ENCODE measurements around the gene DRD2. TPM values are rescaled to one million over a fixed set of nuclear protein-coding genes. Genes with fewer than 3 reads are reported as not detected.

Gene DRD2
- not detected for total RNA-seq

GRCh38 chr11:113475160-113475761, at the start of gene DRD2:
Gene DRD2, minus strand, starts transcription at chr11:113475398. Its CDS starts 50,747 bp downstream, at chr11:113424651.

GRCh38 chr11:113387605-113388211, 87.5 kb downstream of the DRD2 start, which contains the start of gene ANKK1:
Gene ANKK1, plus strand, starts transcription at chr11:113387779. Its CDS starts 106 bp downstream, at chr11:113387885.

Small RNA genes lying within 50 kb of the gene (microRNA-seq; reads per million reads assigned to microRNA genes)
- gene MIR4301 (ENCODE audit: borderline microRNAs expressed, borderline replicate concordance), result not detected

Other genes with a start within 250 kb of the DRD2 start
- gene TTC12, start 160.8 kb downstream of the DRD2 start, total RNA-seq, result 10 to 100 TPM; 11.5 to 11.8 TPM
- under 1 TPM; 0.08 to 0.10 TPM for gene ANKK1, start 87.6 kb downstream of the DRD2 start, total RNA-seq
- gene TMPRSS5, start 230.9 kb upstream of the DRD2 start, total RNA-seq, result 1 to 10 TPM in 1 of 2 experiments, under 1 TPM in 1; 0.63 to 1.2 TPM

All from activated naive CD4-positive, alpha-beta T cell treated with anti-CD3 and anti-CD28 coated beads, Interleukin-2, amount 10 ng/mL, durations not matched to agents 5 hours and 36 hours (primary cell).